Measurements from ENCODE around the gene SOX9.

SOX9 gene

DNA sequence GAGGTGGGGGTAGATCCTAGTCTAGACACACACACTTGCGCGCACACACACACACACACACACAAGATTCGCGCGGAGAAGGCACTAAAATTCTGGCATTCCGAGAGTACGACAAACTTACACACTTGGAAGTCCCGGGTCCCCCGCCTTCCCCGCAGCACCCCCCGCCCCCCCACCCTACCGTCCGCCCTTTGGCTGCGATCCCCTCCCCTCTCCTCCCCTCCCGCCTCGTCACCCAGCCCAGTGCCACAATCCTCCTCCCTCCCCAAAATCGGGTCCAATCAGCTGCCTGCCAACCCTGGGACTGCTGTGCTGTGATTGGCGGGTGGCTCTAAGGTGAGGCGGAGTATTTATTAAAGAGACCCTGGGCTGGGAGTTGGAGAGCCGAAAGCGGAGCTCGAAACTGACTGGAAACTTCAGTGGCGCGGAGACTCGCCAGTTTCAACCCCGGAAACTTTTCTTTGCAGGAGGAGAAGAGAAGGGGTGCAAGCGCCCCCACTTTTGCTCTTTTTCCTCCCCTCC lies at the start of gene SOX9:
Gene SOX9 (plus strand): TSS at position 379 of the 522 bp plus-strand sequence. CDS start 372 bp downstream, outside the sequence.
- DNase-seq: peak; percentile 92 to 96

DNA sequence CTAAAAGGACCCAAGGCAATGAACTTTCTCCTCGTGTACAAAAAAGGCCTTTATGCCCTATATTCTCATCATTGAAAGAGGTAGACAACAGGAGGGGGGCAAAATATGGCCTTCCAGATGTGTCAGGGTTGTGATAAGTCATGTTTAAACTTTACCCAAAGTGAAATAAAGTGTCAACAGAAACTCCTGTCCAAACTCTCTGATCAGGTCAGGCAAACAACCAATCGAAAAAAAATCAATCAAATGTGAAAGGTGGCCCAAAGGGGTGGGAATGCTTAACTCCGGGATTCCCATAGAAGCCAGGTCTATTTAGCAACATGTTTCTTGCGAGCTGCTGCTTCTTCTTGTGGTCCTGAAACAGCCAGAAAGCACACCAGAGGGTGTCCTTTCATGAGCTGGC lies 49.5 kb upstream of the SOX9 start:
- DNase-seq: no peak

DNA sequence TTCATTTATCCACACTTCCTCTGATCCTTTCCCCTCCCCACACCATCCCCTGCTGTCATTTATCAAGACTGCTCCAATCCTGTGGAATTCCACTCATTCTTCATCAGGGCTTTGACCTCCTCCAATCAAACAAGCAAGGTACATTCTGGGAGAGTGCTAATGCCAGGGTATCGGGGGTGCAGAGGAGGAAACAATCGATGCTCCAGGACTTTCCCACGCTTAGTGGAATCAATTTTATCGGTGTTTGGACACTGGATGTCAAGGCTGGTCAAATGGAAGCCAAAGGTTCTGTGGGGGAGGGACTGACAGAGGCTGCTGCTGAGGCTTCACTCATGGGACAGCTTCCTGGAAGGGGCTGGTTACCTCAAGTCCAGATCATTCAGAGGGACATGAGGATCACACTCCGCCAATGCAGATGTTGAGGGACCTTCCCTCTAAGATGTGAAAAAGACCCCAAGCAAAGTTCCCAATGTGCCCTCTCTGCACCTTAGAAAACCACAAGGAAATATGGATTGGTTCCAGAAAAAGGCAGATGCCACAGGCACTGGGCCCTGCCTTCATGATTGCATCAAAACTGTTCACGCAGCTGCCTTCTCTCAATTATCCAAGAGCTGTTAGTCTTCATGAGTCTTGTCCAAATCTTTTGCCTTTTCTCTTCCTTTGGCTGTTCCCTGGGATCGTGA lies 44.7 kb upstream of the SOX9 start:
- no peak for DNase-seq

DNA sequence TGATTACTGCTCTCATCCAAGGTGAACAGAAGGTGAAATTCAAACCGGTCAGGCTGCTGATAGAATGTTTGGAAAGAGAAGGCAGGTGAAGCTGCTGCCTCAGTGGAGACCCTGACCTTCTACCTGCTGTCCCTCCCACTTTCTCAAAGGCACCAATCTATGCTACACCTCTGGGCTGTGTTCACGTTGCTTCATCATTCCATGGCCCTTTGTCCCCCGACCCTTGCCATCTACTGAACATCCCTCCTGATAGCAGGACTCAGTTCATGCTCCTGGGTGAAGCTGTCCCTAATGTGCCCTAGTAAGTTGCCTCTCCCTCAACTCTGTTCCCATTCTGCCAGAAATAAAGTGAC lies 44.2 kb upstream of the SOX9 start:
- DNase-seq: no peak

DNA sequence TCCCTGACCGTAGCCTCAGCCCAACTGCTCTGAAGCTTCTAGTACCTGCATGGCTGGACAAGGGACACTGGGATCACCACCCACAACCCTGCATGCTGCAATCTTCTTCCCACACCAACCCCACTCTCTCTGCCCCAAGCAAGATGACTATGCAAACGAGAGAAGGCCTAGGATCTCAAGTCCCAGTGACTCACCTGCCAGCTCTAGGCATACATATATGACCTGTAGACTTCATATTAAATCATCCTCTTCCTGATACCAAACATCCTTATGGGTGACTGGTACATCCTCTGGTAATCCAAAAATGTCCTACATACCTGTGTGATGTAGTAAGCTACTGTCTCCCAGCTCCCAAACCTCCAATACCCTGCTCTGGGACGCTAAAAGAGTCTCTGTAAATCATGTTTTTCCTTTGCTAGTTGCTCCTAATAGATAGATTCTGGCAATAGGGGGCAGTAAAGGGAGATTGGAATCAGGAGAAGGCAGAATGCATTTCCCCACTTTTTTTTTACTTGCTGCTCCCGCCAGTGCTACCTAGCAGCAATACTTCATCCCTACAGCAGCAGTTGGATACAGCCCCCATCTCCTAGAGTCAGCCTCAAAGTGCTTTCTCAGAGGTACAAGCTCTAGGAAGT lies 43.4 kb upstream of the SOX9 start:
- no peak for DNase-seq

DNA sequence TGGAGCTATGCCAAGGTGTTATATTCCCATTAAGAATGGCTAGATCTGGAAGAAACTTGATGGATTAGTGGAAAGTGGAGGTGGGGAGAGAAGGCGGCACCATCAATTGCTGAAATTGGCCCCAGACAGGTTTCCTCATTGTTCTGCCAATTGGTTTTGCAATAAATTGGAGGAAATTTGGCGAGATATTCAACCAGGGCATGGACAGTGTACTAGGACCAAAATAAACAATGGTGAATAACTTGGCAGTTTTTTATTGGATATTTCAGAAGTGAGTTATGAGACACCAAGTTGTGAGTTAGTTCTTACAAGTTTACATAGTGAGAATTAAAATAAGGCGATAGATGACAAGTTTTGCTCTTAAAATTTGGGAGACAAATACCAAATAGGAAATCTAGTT lies 41.1 kb upstream of the SOX9 start:
- peak in 1 of 2 experiments; percentile 11 for DNase-seq

DNA sequence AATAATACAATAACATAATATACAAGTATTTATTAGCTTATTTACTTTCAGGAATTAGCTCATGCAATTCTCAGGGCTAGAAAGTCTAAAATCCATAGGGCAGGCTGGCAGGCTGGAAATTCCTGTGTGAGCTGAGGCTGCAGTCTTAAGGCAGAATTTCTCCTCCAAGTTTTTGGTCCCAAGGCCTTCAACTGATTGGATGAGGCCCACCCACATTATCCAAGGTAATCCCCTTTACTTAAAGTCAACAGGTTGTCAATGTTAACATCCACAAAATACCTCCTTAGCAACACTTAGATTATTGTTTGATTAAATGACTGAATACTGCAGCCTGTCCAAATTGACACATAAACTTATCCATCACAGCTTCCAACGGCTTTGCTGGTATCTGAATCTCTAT lies 32.9 kb upstream of the SOX9 start:
- DNase-seq: no peak

DNA sequence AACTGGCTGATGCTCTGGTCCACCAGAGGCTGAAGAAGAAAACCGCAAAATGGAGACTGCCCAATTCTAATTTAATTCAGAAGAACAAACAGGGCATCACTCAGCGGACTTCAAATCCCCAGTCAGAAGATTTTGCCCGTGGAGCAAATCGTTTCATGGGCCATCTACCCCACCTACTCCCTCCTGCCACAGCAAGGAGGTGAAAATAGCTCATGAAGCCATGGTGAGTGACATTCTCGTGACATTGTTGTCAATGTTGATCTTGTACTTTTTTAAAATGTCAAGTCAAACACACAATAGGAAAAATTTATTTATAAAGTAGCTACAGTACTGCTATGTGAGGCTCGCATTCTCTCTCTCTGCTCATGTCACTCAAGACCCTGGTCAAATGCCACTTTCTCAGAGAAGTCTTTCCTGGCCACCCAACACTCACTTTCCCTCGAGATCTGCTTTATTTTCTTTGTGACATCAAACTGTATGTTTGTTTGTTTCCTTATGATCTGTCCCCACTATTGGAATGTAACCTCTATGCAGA lies 31.3 kb upstream of the SOX9 start:
- DNase-seq: no peak

DNA sequence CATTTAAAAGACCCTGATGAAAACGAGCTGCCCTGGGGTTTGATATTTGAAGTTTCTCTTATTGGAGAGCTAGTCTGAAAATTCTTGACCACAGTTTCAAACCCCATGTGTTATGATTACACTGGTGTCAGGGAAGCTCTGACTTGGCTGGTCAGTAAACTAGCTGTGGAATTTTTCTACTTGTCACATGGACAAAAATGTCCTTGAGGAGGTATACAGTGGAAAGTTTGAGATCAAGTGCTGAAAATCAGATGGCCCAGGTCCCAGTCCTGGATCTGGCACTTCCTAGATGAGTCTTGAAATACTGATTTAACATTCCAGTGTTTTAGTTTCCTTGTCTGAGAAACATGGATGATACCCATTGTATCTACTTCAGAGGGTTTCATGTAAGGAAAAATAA lies 30.7 kb upstream of the SOX9 start:
- no peak for DNase-seq

DNA sequence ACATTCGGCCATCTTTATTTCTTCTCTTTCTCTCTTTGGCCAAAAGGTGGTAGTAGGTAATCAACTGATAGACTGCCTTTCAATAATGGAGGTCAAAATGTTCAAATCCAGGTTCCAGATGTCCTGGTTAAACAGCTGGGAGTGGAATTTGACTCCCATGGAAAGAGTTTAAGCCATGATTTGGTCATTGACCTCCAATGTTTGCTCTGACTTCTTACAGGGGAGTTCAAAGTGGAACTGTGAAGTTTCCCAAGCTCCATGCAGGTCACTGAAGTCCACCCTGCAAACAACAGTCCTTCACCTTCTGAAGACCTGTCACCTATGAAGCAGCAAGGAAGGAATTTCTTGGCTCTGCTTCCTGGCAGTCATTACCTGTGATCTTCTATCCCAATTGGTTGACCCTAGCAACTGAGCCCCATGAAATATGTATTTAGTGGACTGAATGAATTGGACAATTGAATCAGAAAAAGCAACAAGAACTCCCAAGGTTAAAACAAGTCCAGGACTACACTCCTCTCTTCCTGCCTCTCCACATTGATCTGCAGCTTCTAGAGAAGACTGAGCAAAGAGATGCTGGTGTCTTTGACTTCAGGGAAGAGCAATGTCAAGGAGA lies 28.0 kb upstream of the SOX9 start:
- no peak for DNase-seq

DNA sequence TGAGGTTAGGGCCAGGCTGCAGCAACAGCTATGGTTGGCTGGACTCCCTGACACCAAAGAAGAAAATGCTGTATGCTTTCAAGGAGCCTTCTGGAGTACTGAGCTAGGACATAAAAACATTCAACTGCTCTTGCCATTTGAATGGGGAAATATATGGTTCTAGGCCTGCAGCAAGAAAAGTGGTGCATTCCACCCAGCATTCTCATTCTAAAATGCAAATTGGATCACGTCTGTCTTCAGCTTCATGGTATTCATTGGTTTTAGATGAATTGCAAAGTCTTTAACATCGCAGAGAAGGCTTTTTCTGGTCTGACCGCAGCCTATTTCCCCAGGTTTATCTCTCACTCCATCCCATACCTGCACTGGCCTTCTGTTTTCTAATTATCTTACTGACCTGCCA lies 27.1 kb upstream of the SOX9 start:
- no peak for DNase-seq

DNA sequence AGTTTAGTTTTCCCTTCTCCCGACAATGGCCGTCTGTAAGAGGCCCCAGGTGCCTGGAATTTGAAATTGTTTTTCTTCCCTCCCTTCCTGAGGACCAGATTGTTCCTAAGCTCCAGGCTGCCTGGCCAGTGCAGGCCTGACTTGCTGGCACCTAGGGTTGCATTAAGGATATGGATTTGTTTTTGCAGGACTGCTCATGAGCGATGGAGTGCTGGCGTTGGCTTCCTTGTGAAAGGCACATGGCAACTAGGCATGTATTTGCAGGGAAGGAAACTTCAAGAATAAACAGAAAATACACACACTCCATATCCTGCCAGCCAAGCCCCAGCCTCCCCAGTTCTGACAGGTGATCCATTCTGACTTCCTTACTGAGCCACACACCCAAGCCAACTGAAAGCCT lies 25.5 kb upstream of the SOX9 start:
- no peak for DNase-seq

DNA sequence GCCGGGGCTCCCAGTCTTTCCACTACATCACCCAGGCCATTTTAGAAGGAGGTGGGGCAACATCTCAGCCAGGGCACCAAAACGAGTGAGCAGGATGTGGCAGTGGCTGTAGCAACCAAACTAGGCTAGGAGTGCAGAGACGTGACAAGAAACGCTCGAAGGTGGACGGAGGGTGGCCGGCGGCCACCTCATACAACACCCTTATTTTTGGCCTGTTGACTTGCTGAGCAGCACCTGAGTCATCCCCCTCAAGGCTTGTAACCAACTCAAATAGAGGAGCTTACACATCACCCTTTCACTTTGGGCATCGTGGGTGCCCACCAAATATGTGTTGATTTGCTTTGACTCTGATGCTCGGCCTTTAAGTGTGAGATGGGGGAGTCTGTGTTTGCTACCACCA lies 23.7 kb upstream of the SOX9 start:
- DNase-seq: no peak

DNA sequence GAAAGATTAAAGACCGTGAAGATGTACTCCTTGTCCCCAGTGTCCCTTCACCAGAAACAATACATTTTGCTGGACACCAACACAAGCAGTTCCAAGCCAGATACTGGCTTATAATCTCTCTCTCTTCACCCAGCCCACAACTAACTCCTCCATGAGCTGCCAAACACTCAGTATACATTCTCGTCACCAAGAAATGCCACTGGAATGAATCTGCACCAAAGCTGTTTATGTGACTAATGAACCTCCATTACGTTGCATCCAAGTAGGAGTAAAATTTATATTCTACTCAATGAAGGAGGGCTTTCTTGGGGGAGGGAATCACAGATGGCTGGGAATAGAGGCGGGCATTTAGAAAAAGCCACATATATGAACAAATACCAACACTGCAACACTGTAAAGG lies 20.9 kb upstream of the SOX9 start:
- DNase-seq: no peak

DNA sequence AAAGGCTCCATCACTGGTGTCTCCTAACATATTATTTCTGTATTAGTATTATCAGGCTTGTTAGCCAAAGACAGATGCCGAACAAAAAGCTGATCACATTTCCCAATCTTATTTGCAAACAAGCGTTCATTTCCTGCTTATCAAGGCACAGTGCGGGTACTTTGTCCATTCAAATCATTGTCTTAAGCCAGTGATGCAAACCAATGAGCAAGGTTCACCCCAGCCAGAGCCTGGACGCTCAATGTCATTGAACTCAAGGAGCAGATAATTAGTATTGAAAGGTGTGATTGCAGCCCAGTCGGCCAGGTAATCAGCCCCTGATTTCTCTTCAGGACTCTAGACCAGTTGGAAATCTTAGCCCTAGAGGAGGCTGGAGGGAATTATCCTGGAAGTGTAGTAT lies 20.4 kb upstream of the SOX9 start:
- DNase-seq: no peak

DNA sequence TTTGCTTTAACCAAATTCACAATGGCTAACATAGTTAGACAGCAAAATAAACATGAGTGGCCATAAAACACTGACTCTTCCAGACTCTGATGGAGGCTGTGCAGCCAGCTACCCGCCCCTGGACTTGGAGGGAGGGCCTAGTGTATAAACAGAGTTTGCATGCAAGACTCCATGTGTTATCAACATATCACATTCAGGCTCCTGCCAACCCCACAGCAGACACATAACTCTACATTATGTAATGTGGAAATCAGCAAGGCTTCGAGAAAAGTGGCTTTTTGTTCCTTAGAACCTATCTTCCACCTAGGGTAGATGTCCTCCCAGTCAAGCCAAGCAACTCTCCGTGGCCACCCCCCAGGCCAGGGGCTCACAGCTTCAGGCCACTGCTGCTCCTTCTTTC lies 19.3 kb upstream of the SOX9 start:
- DNase-seq: no peak

DNA sequence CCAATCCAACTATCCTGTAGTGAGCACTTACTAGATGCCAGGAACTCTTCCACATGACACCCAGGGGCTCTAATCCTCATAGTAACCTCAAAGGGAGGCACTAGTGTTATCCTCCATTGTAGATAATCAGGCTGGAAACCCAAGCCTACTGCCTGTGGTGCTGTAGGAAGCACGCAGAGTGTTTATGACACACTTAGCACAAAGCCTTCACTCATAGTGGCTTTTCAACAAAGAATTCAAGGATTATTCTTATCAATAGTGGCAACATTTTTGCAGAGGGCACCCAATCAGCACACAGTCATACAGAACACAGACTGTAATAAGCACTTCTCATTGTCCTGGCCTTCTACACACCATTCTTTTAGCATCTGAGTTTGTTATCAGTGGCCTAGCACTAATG lies 18.5 kb upstream of the SOX9 start:
- no peak for DNase-seq

DNA sequence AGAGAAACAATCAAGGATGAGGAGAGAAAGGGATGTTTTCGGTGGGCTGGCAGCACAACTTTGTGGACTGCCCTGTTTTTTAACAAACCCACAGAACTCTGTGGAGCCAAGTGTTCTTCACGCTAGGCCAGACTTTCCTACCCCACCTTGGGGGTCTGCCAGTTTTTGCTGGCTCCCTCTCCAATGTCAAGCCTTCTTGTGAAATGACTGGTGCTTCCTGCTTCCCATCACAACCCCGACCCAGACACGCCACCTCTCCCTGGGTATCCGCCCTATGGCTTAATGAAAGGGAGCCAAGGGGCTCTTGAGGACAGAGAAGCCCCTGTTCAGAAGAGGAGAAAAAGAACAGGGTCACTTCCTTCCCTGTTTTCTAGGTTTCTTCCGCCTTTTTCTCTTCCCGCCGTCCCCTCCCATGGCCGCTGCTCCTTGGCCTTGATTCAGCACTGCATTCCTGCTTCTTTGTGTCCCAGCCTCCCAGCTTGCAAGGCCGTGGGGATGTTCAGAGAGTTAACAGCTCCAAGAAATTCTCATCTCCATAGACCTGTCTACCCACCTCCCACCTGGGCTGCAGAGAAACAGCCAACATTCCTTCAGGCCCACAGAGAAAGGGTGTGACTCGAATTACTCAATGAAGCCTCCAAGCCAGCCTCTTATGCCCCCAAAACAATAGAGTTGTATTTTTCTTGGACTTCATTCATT lies 16.5 kb upstream of the SOX9 start:
- DNase-seq: no peak

DNA sequence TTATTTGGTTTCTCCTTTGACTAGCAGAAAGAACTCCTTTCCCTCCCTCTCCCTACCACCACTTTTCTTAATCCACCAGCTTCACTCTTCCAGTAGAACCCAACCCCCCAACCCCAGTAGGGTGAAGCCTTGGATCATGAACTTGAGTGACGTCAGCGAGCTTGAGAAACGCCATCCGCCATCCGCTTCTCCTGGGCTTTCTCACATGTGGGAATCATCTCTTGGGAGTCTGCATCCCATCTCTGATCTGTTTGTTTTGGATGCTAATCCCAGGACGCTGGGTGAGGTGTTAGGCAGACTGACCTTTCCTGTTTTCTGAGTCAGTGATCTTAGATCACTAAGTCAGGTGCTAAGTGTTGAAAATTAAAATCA lies 16.0 kb upstream of the SOX9 start:
- DNase-seq: no peak

DNA sequence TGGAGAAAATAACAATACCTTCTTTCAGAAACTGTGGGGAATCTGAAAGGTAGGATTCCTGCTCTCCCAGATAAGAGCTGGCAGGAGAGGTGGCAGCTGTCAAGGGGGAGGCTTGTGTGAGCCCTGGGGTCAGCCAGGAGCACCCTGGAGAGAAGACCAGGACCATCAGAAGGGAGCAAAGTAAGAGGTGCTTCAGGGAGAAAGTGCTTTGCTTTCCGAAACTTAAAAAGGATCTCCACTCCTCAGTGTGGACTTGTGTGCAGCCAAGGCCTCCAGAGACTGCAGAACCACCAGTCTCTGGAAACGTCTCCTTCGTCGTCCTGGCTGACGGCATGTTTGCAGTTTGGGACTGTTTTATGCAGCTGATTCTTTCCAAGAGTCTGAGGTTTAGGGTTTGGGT lies 13.7 kb upstream of the SOX9 start:
- no peak for DNase-seq

DNA sequence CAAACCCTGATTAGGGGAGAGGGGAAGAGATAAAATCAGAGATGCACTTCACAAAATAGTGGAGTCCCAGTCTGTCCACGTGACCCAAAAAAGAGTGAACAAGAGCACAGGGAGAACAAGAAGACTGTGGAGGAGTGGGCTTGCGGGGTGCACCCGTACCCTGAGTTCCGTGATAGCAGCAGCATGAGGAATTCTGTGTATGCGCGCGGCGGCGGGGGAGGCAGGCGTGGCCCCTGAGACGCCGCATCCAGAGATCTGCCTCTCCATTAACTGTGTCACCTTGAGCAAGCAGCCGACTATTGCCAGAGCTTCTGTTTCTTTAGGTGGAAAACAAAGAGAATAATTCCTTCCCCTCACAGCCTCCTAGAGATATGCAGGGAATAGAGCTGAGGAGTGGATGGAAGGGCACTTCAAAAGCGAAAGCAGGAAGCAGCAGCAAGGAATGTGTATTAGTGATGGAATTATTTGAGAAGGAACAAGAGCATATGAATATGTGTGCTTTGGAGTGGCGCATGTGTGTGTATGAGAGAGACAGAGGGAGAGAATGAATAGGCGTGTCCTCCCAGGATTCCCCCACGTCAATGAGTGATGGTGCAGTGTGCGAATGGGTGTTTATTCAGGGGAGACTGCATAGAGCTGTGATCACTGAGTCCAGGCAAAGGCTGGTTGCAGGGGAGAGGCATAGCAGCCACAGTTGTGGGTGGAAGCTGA lies 10.4 kb upstream of the SOX9 start:
- no peak for DNase-seq

DNA sequence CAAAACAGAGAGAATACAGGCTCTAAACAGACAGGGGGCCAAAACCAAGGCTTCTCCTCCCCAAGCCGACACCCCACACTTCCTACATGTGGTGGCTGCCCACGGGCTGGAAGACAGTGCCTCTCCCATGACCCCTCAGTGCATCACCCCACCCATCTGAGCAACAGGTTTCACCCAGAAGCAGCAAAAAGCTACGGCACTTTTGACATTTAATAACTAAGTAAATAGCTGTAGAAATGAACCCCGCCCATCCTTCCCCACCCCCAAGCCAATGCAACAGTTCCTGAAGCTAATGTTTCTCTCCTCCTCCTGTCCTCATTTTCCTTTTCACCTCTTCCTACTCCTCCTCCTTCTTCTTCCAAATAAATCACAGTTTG lies 9.9 kb upstream of the SOX9 start:
- no peak for DNase-seq

DNA sequence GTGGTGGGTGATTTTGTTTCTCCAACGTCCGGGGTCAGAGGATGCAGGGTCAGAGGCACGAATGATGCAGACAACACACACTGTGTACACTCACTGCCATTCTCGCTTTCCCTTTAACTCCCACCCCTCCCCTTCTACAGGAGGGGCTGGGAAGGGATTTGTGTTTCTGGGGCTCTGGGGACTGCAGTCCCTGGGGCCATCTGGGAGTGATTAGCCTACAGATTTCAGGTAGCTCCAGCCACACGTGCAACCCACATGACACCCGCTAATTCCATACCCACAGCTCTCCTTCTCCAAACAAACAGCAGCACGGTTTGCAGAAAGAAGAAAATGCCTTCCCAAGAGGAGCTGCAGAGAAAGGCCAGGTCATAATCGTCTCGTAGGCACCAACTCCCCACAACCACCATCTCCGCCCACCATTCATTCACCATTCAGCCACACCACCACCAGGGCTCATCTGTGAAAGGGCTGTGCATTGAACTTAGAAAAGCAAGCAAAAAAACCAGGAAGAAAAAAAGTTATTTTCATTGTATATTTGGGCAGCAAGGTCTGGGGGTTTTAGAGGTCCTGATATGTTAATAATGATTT lies 9.4 kb upstream of the SOX9 start:
- DNase-seq: peak; percentile 12 to 47
